HEK293T (cell line): Measurements from ENCODE around the gene FOXN1.

Experiments used
- BHLHE40 ChIP-seq: fragments of 450-650 bp; IDR thresholded peaks from 2 replicates; pipeline ENCODE4 v1.6.1; 2016; ENCODE audit warnings: mild to moderate bottlenecking, moderate library complexity, borderline replicate concordance
- ELF4 ChIP-seq: fragments of 450-650 bp; IDR thresholded peaks from 2 replicates; pipeline ENCODE4 v1.6.1; 2017; ENCODE audit warnings: antibody characterized with exemption
- FOXA1 ChIP-seq: fragments of 450-650 bp; IDR thresholded peaks from 2 replicates; pipeline ENCODE4 v1.6.1; 2016; ENCODE audit warnings: mild to moderate bottlenecking
- FOXK2 ChIP-seq: fragments of 450-650 bp; IDR thresholded peaks from 2 replicates; pipeline ENCODE4 v1.6.1; 2016; ENCODE audit warnings: mild to moderate bottlenecking
- FOXM1 ChIP-seq: fragments of 450-650 bp; IDR thresholded peaks from 2 replicates; pipeline ENCODE4 v1.6.1; 2017; ENCODE audit warnings: mild to moderate bottlenecking, borderline replicate concordance
- NFRKB ChIP-seq: fragments of 450-650 bp; IDR thresholded peaks from 2 replicates; pipeline ENCODE4 v1.6.1; 2016; ENCODE audit warnings: mild to moderate bottlenecking, moderate library complexity
- PKNOX1 ChIP-seq: fragments of 450-650 bp; IDR thresholded peaks from 2 replicates; pipeline ENCODE4 v1.6.1; 2016
- SP1 ChIP-seq: fragments of 450-650 bp; IDR thresholded peaks from 2 replicates; pipeline ENCODE4 v1.6.1; 2017
- SUZ12 ChIP-seq: fragments of 450-650 bp; IDR thresholded peaks from 2 replicates; pipeline ENCODE4 v1.6.1; 2016; ENCODE audit warnings: mild to moderate bottlenecking

GRCh38 chr17:28515518-28515917 is 9.4 kb downstream of the FOXN1 start:
- TF ChIP-seq FOXM1 (no peak), ELF4 (no peak), SUZ12 (no peak), NFRKB (no peak), BHLHE40 (no peak), SP1 (no peak), FOXA1 (no peak), PKNOX1 (no peak), FOXK2 (no peak)
